Astrocyte (in vitro differentiated cells and primary cell): ENCODE results near the gene GPC3.

Experiments used
- EZH2 ChIP-seq: IDR thresholded peaks from 2 replicates; pipeline ENCODE4 v1.6.1; 2012; ENCODE audit warnings: mild to moderate bottlenecking, low read length, inconsistent platforms; ENCODE audit not compliant: insufficient read depth
- TF ChIP-seq, protein P1 (sequence below): IDR thresholded peaks from 2 replicates; pipeline ENCODE4 v1.5.1; 2011; ENCODE audit warnings: low read depth, mild to moderate bottlenecking, inconsistent platforms, low read length, moderate library complexity; ENCODE audit not compliant: insufficient read depth

DNA sequence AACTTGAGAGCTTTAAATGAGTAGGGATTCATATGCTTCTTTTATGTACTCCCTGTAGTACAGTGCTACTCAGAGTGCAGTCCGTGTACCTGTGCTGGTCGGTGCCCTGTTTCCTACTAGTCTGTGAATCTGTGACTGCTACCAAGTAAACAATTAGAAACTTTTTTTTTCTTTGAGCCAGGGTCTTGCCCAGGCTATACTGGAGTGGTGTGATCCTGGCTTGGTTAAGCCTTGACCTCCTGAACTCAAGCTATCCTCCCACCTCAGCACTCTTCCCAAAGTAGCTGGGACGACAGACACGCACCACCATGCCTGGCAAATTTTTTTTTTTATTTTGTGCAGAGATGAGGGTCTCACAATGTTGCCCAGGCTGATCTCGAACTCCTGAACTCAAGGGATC is 6.4 kb upstream of the GPC3 start:
- no peak for TF ChIP-seq EZH2
- TF ChIP-seq, protein P1, sequence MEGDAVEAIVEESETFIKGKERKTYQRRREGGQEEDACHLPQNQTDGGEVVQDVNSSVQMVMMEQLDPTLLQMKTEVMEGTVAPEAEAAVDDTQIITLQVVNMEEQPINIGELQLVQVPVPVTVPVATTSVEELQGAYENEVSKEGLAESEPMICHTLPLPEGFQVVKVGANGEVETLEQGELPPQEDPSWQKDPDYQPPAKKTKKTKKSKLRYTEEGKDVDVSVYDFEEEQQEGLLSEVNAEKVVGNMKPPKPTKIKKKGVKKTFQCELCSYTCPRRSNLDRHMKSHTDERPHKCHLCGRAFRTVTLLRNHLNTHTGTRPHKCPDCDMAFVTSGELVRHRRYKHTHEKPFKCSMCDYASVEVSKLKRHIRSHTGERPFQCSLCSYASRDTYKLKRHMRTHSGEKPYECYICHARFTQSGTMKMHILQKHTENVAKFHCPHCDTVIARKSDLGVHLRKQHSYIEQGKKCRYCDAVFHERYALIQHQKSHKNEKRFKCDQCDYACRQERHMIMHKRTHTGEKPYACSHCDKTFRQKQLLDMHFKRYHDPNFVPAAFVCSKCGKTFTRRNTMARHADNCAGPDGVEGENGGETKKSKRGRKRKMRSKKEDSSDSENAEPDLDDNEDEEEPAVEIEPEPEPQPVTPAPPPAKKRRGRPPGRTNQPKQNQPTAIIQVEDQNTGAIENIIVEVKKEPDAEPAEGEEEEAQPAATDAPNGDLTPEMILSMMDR: no peak
